Measurements from ENCODE around the gene ERICH3. TPM values are rescaled to one million over a fixed set of nuclear protein-coding genes. Genes with fewer than 3 reads are reported as not detected.

ERICH3 gene
- total and polyA plus RNA-seq, 10 of the 15 experiments (the other 5 are each of a cell fraction or from before 2014, with no cell fraction given), result 0.03 to 0.09 (median 0.08) TPM; not detected in 7

GRCh38 chr1:74584185-74584584, 89.4 kb downstream of the ERICH3 start (continued):
- TF ChIP-seq PBX3 (IDR thresholded peaks at IDR 0.05; ENCODE audit: insufficient replicate concordance, low read depth, low read length), result no peak
- TF ChIP-seq, protein P1, sequence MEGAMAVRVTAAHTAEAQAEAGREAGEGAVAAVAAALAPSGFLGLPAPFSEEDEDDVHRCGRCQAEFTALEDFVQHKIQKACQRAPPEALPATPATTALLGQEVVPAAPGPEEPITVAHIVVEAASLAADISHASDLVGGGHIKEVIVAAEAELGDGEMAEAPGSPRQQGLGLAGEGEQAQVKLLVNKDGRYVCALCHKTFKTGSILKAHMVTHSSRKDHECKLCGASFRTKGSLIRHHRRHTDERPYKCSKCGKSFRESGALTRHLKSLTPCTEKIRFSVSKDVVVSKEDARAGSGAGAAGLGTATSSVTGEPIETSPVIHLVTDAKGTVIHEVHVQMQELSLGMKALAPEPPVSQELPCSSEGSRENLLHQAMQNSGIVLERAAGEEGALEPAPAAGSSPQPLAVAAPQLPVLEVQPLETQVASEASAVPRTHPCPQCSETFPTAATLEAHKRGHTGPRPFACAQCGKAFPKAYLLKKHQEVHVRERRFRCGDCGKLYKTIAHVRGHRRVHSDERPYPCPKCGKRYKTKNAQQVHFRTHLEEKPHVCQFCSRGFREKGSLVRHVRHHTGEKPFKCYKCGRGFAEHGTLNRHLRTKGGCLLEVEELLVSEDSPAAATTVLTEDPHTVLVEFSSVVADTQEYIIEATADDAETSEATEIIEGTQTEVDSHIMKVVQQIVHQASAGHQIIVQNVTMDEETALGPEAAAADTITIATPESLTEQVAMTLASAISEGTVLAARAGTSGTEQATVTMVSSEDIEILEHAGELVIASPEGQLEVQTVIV (IDR thresholded peaks at IDR 0.05; ENCODE audit: borderline replicate concordance, partially characterized antibody), result no peak
- TF ChIP-seq GABPA (IDR thresholded peaks at IDR 0.05; ENCODE audit: low read depth), result no peak

- WGBS (ENCODE audit: insufficient coverage, insufficient replicate concordance, low lambda C conversion rate, missing lambda C conversion rate), result 67% methylated on average over 3 of the region's 3 CpGs
- Histone ChIP-seq H3K9ac (ENCODE audit: control insufficient read depth, insufficient read depth, low read length) (no peak overlapping the region), H2AFZ (ENCODE audit: control insufficient read depth, low read depth, low read length) (no peak overlapping the region), H3K4me1 (ENCODE audit: control insufficient read depth, insufficient read depth, low read length) (peaks cover 6% of the 10 kb centered on the region; the same call in 1 of the 2 replicates), H4K20me1 (ENCODE audit: control insufficient read depth, insufficient read depth) (no peaks in the 10 kb centered on the region), H3K4me3 (no peak overlapping the region), H3K27ac (ENCODE audit: control insufficient read depth, insufficient read depth) (no peak overlapping the region), H3K4me2 (ENCODE audit: control insufficient read depth, insufficient read depth) (no peak overlapping the region), H3K27me3 (replicated peaks in 1 of 2; ENCODE audit: control insufficient read depth in 2 of 2, insufficient read depth in 2 of 2, low read length in 1 of 2) (no peaks in the 10 kb centered on the region), H3K36me3 (ENCODE audit: control insufficient read depth in 2 of 2, insufficient read depth in 2 of 2, low read length in 1 of 2) (no peaks in the 10 kb centered on the region), H3K79me2 (ENCODE audit: control insufficient read depth, insufficient read depth, low read length) (no peaks in the 10 kb centered on the region), H3K9me3 (replicated peaks; ENCODE audit: control insufficient read depth, insufficient read depth, low read length) (no peaks in the 10 kb centered on the region)
- DNase-seq (ENCODE audit: low read depth, low spot score) (no peak), ATAC-seq (no peak), FAIRE-seq (no peak)
- RAD21 ChIA-PET (ENCODE audit: unreplicated experiment), result no interaction called here
- SMC1A ChIA-PET (ENCODE audit: uncharacterized antibody, unreplicated experiment), result no interaction called here
- in situ Hi-C loops (cut with MboI) (no loop called here), intact Hi-C loops (cut with micrococcal nuclease; ENCODE audit: unreplicated experiment) (loop anchor here (5.0 kb wide), 1 partner anchor 149 kb away; the partner anchor contains the start of genes CRYZ and TYW3)
- TF ChIP-seq NFYB (IDR thresholded peaks at IDR 0.05; ENCODE audit: insufficient read depth, low read depth, low read length) (0 out of 2 replicates have a peak, but pooled peaks have one; percentile 51), RCOR1 (conservative IDR thresholded peaks at IDR 0.05; ENCODE audit: low read depth, low read length) (no peak)
- CTCF ChIA-PET, result no interaction called here
- POLR2A ChIA-PET, result no interaction called here
- no TSS peak for BruUV-seq (replicated peaks)
Measured at GRCh38 chr1:74583397-74583796, 90.2 kb downstream of the ERICH3 start.
